Body of pancreas (tissue), 4 donors: Measurements from ENCODE around the gene TTC7B. TPM values are rescaled to one million over a fixed set of nuclear protein-coding genes. Genes with fewer than 3 reads are reported as not detected.

Experiments used
- ATAC-seq: fragments of 150-250 bp; one replicate; pipeline ENCODE4 v1.9.1; 2016
- DNase-seq, 4 donors: peaks; one replicate each; pipeline ENCODE4 v3.0.0-alpha.2; 2019
- H3K27ac ChIP-seq, 4 donors: fragments of 200-600 bp; sonication (generic); 1 replicate in 3 of 4; 2 replicates in 1 of 4; pipeline versions ENCODE4 v1.5.1 to v1.6.1; 2016 to 2019; ENCODE audit warnings: mild to moderate bottlenecking in 1 of 4, mixed read lengths in 1 of 4, moderate library complexity in 1 of 4
- H3K27me3 ChIP-seq, 2 donors: fragments of 200-600 bp; sonication (generic); one replicate each; pipeline ENCODE4 v1.6.0; 2016; ENCODE audit warnings: mild to moderate bottlenecking in 1 of 2
- H3K36me3 ChIP-seq, 2 donors: fragments of 200-600 bp; sonication (generic); replicated peaks in 1 of 2; 2 replicates each; pipeline ENCODE4 v1.5.1; 2016; ENCODE audit warnings: low read depth in 2 of 2; ENCODE audit not compliant: insufficient read depth in 1 of 2
- H3K4me1 ChIP-seq: fragments of 200-600 bp; sonication (generic); one replicate; pipeline ENCODE4 v1.6.0; 2016
- H3K4me3 ChIP-seq, 2 donors: fragments of 200-600 bp; sonication (generic); 1 replicate in 1 of 2; 2 replicates in 1 of 2; pipeline ENCODE4 v1.5.1; 2016 to 2019
- H3K9me3 ChIP-seq, 3 donors: fragments of 200-600 bp; sonication (generic); 1 replicate in 2 of 3; 2 replicates in 1 of 3; pipeline ENCODE4 v1.5.1; 2016
- CTCF ChIP-seq, 7 experiments: fragments of 450-650 bp in 4 of 7; fragments of 200-600 bp in 3 of 7; sonication (generic) in 3 of 7; IDR thresholded peaks; one replicate each; pipeline ENCODE4 v1.5.1; 2016 to 2019; ENCODE audit warnings: antibody characterized with exemption in 7 of 7
- POLR2A ChIP-seq, 3 donors: fragments of 450-650 bp; IDR thresholded peaks; one replicate each; pipeline ENCODE4 v1.6.1; 2016; ENCODE audit warnings: antibody characterized with exemption in 3 of 3, mild to moderate bottlenecking in 2 of 3
- WGBS, 2 donors: methylation state at CpG; one replicate each; pipeline ENCODE4 v1.1.5; 2017; 5-methylcytosine and 5-hydroxymethylcytosine counted together
- intact Hi-C: fragments of 100-400 bp; cut with DNase I; formaldehyde crosslinking; loops from one replicate; pipeline ENCODE4 v1.15.1; 2023
- total RNA-seq, 2 donors: library from RNA; depleted of rRNA; stranded (reverse); fragments of >200 nt; gene quantifications; one replicate each; pipeline ENCODE4 v1.1.0, GENCODE V29; 2016

The TTC7B gene
- total RNA-seq, 2 donors from 2014 or later: 15.3 to 44.2 TPM

- H3K36me3 ChIP-seq: no peaks in the 10 kb centered on the region
- H3K4me1 ChIP-seq: no peaks in the 10 kb centered on the region
- H3K9me3 ChIP-seq: no peaks in the 10 kb centered on the region
- no peaks in the 10 kb centered on the region for H3K27me3 ChIP-seq
- ATAC-seq (no peak), DNase-seq (no peak)
- TF ChIP-seq POLR2A (IDR thresholded peaks at IDR 0.05): no peak
- no peak for TF ChIP-seq CTCF (IDR thresholded peaks at IDR 0.05)
- WGBS, 2 donors: 93 to 96% methylated on average over 7 of the region's 7 CpGs
- H3K4me3 ChIP-seq: no peak overlapping the region
- no peak overlapping the region for H3K27ac ChIP-seq
- intact Hi-C loops: no loop called here
Measured at GRCh38 chr14:90557516-90557915, 258.7 kb downstream of the TTC7B start.

- no peaks in the 10 kb centered on the region for H3K9me3 ChIP-seq
- H3K4me3 ChIP-seq: no peak overlapping the region
- ATAC-seq (no peak), DNase-seq (no peak)
- H3K27me3 ChIP-seq: no peaks in the 10 kb centered on the region
- H3K36me3 ChIP-seq: no peaks in the 10 kb centered on the region
- no peaks in the 10 kb centered on the region for H3K4me1 ChIP-seq
- WGBS, 2 donors: 89 to 90% methylated on average over 5 to 12 of the region's 12 CpGs
- intact Hi-C loops: no loop called here
- peak overlapping the region in 1 of 4 donors; percentile 49 for H3K27ac ChIP-seq
- TF ChIP-seq POLR2A (IDR thresholded peaks at IDR 0.05) (no peak), CTCF (IDR thresholded peaks at IDR 0.05) (no peak)
Measured at GRCh38 chr14:90556666-90557450, 259.4 kb downstream of the TTC7B start.

- intact Hi-C loops: no loop called here
- peak overlapping the region in 2 of 4 donors; percentile 30 to 49 for H3K27ac ChIP-seq
- 56 to 57% methylated on average over 12 to 17 of the region's 17 CpGs for WGBS, 2 donors
- no peaks in the 10 kb centered on the region for H3K36me3 ChIP-seq
- DNase-seq: peak; percentile 36 to 59 (median 37)
- H3K9me3 ChIP-seq: no peaks in the 10 kb centered on the region
- peak; percentile 68 for ATAC-seq
- no peak overlapping the region for H3K4me3 ChIP-seq
- no peak for TF ChIP-seq POLR2A (IDR thresholded peaks at IDR 0.05)
- no peak for TF ChIP-seq CTCF (IDR thresholded peaks at IDR 0.05)
- no peaks in the 10 kb centered on the region for H3K27me3 ChIP-seq
- no peaks in the 10 kb centered on the region for H3K4me1 ChIP-seq
Measured at GRCh38 chr14:90556012-90556477, 260.2 kb downstream of the TTC7B start.

GRCh38 chr14:90555126-90556011 is 260.9 kb downstream of the TTC7B start:
- TF ChIP-seq POLR2A (IDR thresholded peaks at IDR 0.05): no peak
- TF ChIP-seq CTCF (IDR thresholded peaks at IDR 0.05): no peak
- DNase-seq (no peak), ATAC-seq (no peak)
- H3K27ac ChIP-seq: peak overlapping the region in 1 of 4 donors; percentile 30
- H3K9me3 ChIP-seq: no peaks in the 10 kb centered on the region
- H3K36me3 ChIP-seq: no peaks in the 10 kb centered on the region
- intact Hi-C loops: no loop called here
- H3K4me1 ChIP-seq: no peaks in the 10 kb centered on the region
- H3K27me3 ChIP-seq: no peaks in the 10 kb centered on the region
- WGBS, 2 donors: 88 to 90% methylated on average over 18 of the region's 21 CpGs
- no peak overlapping the region for H3K4me3 ChIP-seq
